AG09319 (cell line): ENCODE data around the gene STKLD1.
A peak's percentile ranks its signal among the peaks of the same experiment; 100 is the strongest.

ENCODE experiments used
- DNase-seq: peaks from one replicate; pipeline ENCODE4 v3.0.0-alpha.2; 2010; ENCODE audit warnings: low read depth; ENCODE audit errors: extremely low read depth
- CTCF ChIP-seq: IDR thresholded peaks from 2 replicates; pipeline ENCODE4 v1.5.1; 2011; ENCODE audit warnings: low read depth, mild to moderate bottlenecking, inconsistent platforms, low read length, moderate library complexity

The STKLD1 gene

GRCh38 chr9:133406480-133407307 is 30.5 kb downstream of the STKLD1 start:
- peak; percentile 93 for TF ChIP-seq CTCF
- peak; percentile 25 for DNase-seq

GRCh38 chr9:133408042-133408441 is 31.9 kb downstream of the STKLD1 start:
- TF ChIP-seq CTCF: no peak
- DNase-seq: no peak

GRCh38 chr9:133415170-133415569 is 39.0 kb downstream of the STKLD1 start:
- DNase-seq: no peak

GRCh38 chr9:133417541-133418461 is 41.6 kb downstream of the STKLD1 start, which contains the start of gene REXO4:
TSS of gene REXO4 (minus strand) at chr9:133418010. CDS start at chr9:133417844, 166 bp downstream.
- DNase-seq: peak; percentile 54
- TF ChIP-seq CTCF: no peak

More at GRCh38 chr9:133415170-133415569, 39.0 kb downstream of the STKLD1 start:
- no peak for TF ChIP-seq CTCF

- TF ChIP-seq CTCF: no peak
- no peak for DNase-seq
Observed at GRCh38 chr9:133419005-133419404, 42.8 kb downstream of the STKLD1 start.

GRCh38 chr9:133420392-133420827 is 44.2 kb downstream of the STKLD1 start:
- TF ChIP-seq CTCF: no peak
- no peak for DNase-seq
